HepG2 (cell line): ENCODE measurements around the gene CDK5RAP1. TPM values are rescaled to one million over a fixed set of nuclear protein-coding genes. Genes with fewer than 3 reads are reported as not detected.

Experiments
- IRX3 ChIP-seq: sonication (generic); formaldehyde crosslinking; IDR thresholded peaks from 2 replicates; pipeline ENCODE4 v1.8.1; 2023; ENCODE audit warnings: mild to moderate bottlenecking, low read depth, missing genetic modification reagents, borderline replicate concordance
- MAFK ChIP-seq, 2 experiments: IDR thresholded peaks in 1 of 2; conservative IDR thresholded peaks in 1 of 2; 2 replicates each; pipeline ENCODE4 v1.6.1; 2011; ENCODE audit warnings: improper control_type of control experiment in 2 of 2, low read length in 2 of 2
- PLSCR1 ChIP-seq: sonication (generic); formaldehyde crosslinking; IDR thresholded peaks from 2 replicates; pipeline ENCODE4 v1.5.0; 2020; ENCODE audit warnings: missing genetic modification reagents, mild to moderate bottlenecking, borderline replicate concordance
- ZBTB33 ChIP-seq: sonication (generic); formaldehyde crosslinking; IDR thresholded peaks from 2 replicates; pipeline ENCODE4 v1.4.0; 2020; ENCODE audit warnings: missing genetic modification reagents
- ZNF224 ChIP-seq: sonication (generic); formaldehyde crosslinking; IDR thresholded peaks from 2 replicates; pipeline ENCODE4 v1.5.0; 2020; ENCODE audit warnings: mild to moderate bottlenecking, missing genetic modification reagents
- ZNF263 ChIP-seq: sonication (generic); formaldehyde crosslinking; IDR thresholded peaks from 2 replicates; pipeline ENCODE4 v1.4.0; 2020; ENCODE audit warnings: missing genetic modification reagents
- ZNF687 ChIP-seq: sonication (generic); formaldehyde crosslinking; IDR thresholded peaks from 2 replicates; pipeline ENCODE4 v1.5.1; 2020; ENCODE audit warnings: mild to moderate bottlenecking, missing genetic modification reagents, moderate library complexity
- polyA plus RNA-seq, 8 experiments: library from polyadenylated mRNA; depleted of rRNA in 3 of 8; stranded (reverse) in 7 of 8; unstranded in 1 of 8; fragments of >200 nt; fragmentation: Illumina TruSeq in 4 of 8; extraction: Trizol in 4 of 8; gene quantifications; 2 replicates each; pipeline versions ENCODE4 v1.2.1 to v1.2.3, GENCODE V29; 2011 to 2016; ENCODE audit warnings: low read depth in 4 of 8, missing spikeins in 1 of 8, mixed read lengths in 1 of 8; ENCODE audit not compliant: insufficient read depth in 1 of 8
- total RNA-seq, 5 experiments: library from RNA; depleted of rRNA; stranded (reverse); fragments of >200 nt; fragmentation: Illumina TruSeq; extraction: Trizol; gene quantifications; 2 replicates each; pipeline ENCODE4 v1.2.3, GENCODE V29; 2016; ENCODE audit warnings: low read depth in 1 of 5

The CDK5RAP1 gene
- total and polyA plus RNA-seq, 2 of the 13 experiments (the other 11 are each of a cell fraction or from before 2014, with no cell fraction given): 53.6 to 98.2 TPM

GRCh38 chr20:33443512-33444239 is 42.4 kb upstream of the CDK5RAP1 start, which contains the start of gene SNTA1 (continued):
- TF ChIP-seq ZNF687 (CRISPR knock-in tag): peak; percentile 75
- TF ChIP-seq ZNF224 (CRISPR knock-in tag): no peak
- no peak for TF ChIP-seq ZBTB33 (CRISPR knock-in tag)
- no peak for TF ChIP-seq PLSCR1 (CRISPR knock-in tag)
- TF ChIP-seq MAFK (conservative IDR thresholded peaks at IDR 0.05 in 1 of 2, IDR thresholded peaks at IDR 0.05 in 1 of 2; ENCODE audit: low read length in 2 of 2): no peak
- TF ChIP-seq IRX3 (CRISPR knock-in tag): 0 out of 2 replicates have a peak, but pooled peaks have one; percentile 1
- TF ChIP-seq ZNF263 (CRISPR knock-in tag): peak; percentile 52; the same call in 1 of the 2 replicates
